Ovary (tissue), 9 donors: ENCODE measurements around the gene CGAS. TPM values are rescaled to one million over a fixed set of nuclear protein-coding genes. Genes with fewer than 3 reads are reported as not detected.
"Not testable (repeated sequence)": the region's sequence is repeated elsewhere in the genome, so short reads cannot be mapped to it uniquely, and the experiment has no call there.

Experiments used
- DNase-seq, 5 donors: peaks; one replicate each; pipeline ENCODE4 v3.0.0-alpha.2; 2019 to 2020
- H3K27ac ChIP-seq, 2 donors: fragments of 200-600 bp; one replicate each; pipeline versions ENCODE4 v1.5.1 to v1.8.0; 2019 to 2022
- H3K27me3 ChIP-seq: fragments of 200-600 bp; one replicate; pipeline ENCODE4 v1.8.0; 2022
- H3K36me3 ChIP-seq: fragments of 200-600 bp; sonication (generic); one replicate; pipeline ENCODE4 v1.5.1; 2019
- H3K4me1 ChIP-seq: one replicate; pipeline ENCODE4 v1.8.1; 2013; ENCODE audit warnings: mild to moderate bottlenecking, moderate library complexity; ENCODE audit not compliant: insufficient read depth
- H3K4me3 ChIP-seq: fragments of 200-600 bp; sonication (generic); one replicate; pipeline ENCODE4 v1.5.1; 2017
- H3K9me3 ChIP-seq, 2 donors: fragments of 200-600 bp in 1 of 2; sonication (generic) in 1 of 2; one replicate each; pipeline versions ENCODE4 v1.5.1 to v1.8.1; 2013 to 2019; ENCODE audit warnings: mild to moderate bottlenecking in 1 of 2, moderate library complexity in 1 of 2
- EP300 ChIP-seq: sonication (generic); formaldehyde crosslinking; IDR thresholded peaks from one replicate; pipeline ENCODE4 v1.6.1; 2017; ENCODE audit warnings: antibody characterized with exemption
- POLR2A ChIP-seq: fragments of 450-650 bp; IDR thresholded peaks from one replicate; pipeline ENCODE4 v1.6.1; 2017; ENCODE audit warnings: antibody characterized with exemption, mild to moderate bottlenecking, moderate library complexity
- WGBS, 3 donors: extraction: QIAGEN DNeasy Blood & Tissue Kit in 1 of 3; methylation state at CpG; one replicate each; pipeline versions ENCODE4 v1.1.5 to v1.1.7; 2013 to 2017; 5-methylcytosine and 5-hydroxymethylcytosine counted together
- intact Hi-C, 4 donors: fragments of 100-400 bp; cut with DNase I; formaldehyde crosslinking; loops; one replicate each; pipeline versions ENCODE4 v1.11.0 to v1.15.1; 2022 to 2023
- polyA plus RNA-seq, 2 donors: library from polyadenylated mRNA; stranded (reverse); fragments of 200-250 nt in 1 of 2; fragments of 350-450 nt in 1 of 2; fragmentation: Illumina TruSeq in 1 of 2; extraction: RNeasy Lipid Tissue Mini Kit (QIAGEN cat#74804) in 1 of 2; gene quantifications; one replicate each; pipeline ENCODE4 v1.2.3, GENCODE V29; 2013 to 2014
- total RNA-seq, 7 donors: library from RNA; depleted of rRNA in 2 of 7; stranded (reverse); fragments of >200 nt in 2 of 7; fragmentation: NEBNext Ultra II Directional in 3 of 7; extraction: Animal tissue kit (Norgen Biotek cat#: 25700) in 3 of 7; gene quantifications; one replicate each; pipeline versions ENCODE4 v1.1.0 to v1.2.4, GENCODE V29; 2016 to 2023
- TF ChIP-seq, protein P1 (sequence below), 3 donors: fragments of 450-650 bp in 2 of 3; fragments of 200-600 bp in 1 of 3; IDR thresholded peaks; one replicate each; pipeline versions ENCODE4 v1.5.1 to v1.8.0; 2016 to 2022; ENCODE audit warnings: antibody characterized with exemption in 3 of 3, mild to moderate bottlenecking in 1 of 3
- donor health status: DM: no; HTN: no; CAD: no; lungs with moderate emphysema.
- donor health status: DM: no; HTN: no; CAD: no.
- donor health status: Bipolar disorder and iron deficiency.
- donor health status: DM: yes; HTN: yes; CAD: no.
- donor health status: DM: no; HTN: no; CAD: no.
- donor health status: DM: yes; HTN: yes; CAD: no.

The CGAS gene
- total and polyA plus RNA-seq, 9 donors, result 1.2 to 4.4 (median 2.8) TPM

DNA sequence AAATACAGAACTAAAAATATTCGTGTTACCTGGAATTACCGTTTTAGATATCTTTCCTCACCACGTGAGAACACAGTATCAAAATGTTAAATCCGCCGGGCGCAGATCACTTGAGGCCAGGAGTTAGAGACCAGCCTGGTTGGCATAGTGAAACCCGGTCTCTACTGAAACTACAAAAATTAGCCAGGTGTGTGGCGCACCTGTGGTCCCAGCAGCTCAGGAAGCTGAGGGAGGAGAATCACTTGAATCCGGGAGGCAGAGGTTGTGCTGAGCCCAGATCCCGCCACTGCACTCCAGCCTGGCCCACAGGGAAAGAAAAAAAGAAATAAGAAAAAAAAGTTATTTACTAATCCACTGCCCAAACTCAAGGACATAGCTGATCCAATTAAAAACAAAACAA is 62.2 kb downstream of the CGAS start:
- Histone ChIP-seq H3K4me3 (no peak overlapping the region), H3K4me1 (no peaks in the 10 kb centered on the region), H3K27ac (no peak overlapping the region), H3K36me3 (no peaks in the 10 kb centered on the region), H3K27me3 (no peaks in the 10 kb centered on the region), H3K9me3 (no peaks in the 10 kb centered on the region)
- DNase-seq, result no peak
- intact Hi-C loops, result no loop called here
- no peak for TF ChIP-seq POLR2A
- TF ChIP-seq EP300, result no peak
- TF ChIP-seq, protein P1, sequence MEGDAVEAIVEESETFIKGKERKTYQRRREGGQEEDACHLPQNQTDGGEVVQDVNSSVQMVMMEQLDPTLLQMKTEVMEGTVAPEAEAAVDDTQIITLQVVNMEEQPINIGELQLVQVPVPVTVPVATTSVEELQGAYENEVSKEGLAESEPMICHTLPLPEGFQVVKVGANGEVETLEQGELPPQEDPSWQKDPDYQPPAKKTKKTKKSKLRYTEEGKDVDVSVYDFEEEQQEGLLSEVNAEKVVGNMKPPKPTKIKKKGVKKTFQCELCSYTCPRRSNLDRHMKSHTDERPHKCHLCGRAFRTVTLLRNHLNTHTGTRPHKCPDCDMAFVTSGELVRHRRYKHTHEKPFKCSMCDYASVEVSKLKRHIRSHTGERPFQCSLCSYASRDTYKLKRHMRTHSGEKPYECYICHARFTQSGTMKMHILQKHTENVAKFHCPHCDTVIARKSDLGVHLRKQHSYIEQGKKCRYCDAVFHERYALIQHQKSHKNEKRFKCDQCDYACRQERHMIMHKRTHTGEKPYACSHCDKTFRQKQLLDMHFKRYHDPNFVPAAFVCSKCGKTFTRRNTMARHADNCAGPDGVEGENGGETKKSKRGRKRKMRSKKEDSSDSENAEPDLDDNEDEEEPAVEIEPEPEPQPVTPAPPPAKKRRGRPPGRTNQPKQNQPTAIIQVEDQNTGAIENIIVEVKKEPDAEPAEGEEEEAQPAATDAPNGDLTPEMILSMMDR (IDR thresholded peaks at IDR 0.05), result no peak
- 86 to 90% (median 87%) methylated on average over 10 of the region's 10 CpGs for WGBS, 3 donors

DNA sequence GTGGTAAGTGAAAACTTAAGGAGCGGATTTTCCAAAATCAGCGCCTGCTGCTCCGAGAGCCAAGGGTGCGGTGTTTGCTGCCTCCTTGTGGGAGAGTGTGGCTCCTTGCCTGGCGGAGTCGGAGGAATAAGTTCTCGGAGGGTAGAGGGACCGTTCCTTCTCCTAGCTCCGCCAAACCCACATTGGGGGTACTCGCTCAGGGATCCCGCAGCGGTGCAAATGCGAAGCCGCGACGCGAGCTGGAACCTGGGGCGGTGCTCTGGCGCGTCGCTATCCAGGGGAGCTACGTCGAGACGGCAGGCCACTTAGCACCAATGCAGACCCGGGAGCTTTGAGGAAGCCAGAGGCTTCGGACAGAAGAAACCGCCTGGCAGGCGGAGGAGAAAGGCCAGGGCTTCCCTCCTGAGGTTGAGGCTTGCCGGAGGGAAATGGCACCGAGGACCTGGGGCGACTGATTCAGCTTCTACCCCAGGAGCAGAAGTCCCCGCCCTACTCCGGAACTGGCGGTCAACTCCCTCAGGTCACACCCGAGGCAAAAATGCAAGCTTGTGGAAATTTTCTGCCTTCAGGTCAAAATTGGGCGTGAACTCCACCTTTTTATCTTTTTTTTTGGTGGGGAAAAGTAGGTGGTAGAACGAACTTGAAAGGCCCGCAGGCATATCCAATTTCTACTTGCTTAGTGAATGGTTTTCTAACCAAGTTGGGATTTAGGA is 63.1 kb downstream of the CGAS start:
- 3 to 4% (median 3%) methylated on average over 37 to 38 of the region's 38 CpGs for WGBS, 3 donors
- H3K9me3 ChIP-seq, result no peaks in the 10 kb centered on the region
- intact Hi-C loops, result no loop called here
- no peaks in the 10 kb centered on the region for H3K36me3 ChIP-seq
- H3K27ac ChIP-seq, result no peak overlapping the region
- peak in 3 of 5 donors; percentile 22 to 43 (median 24) for DNase-seq
- no peaks in the 10 kb centered on the region for H3K27me3 ChIP-seq
- H3K4me1 ChIP-seq, result no peaks in the 10 kb centered on the region
- TF ChIP-seq POLR2A (no peak), EP300 (no peak)
- TF ChIP-seq, protein P1 (IDR thresholded peaks at IDR 0.05), result no peak
- peak overlapping the region; percentile 29 for H3K4me3 ChIP-seq

DNA sequence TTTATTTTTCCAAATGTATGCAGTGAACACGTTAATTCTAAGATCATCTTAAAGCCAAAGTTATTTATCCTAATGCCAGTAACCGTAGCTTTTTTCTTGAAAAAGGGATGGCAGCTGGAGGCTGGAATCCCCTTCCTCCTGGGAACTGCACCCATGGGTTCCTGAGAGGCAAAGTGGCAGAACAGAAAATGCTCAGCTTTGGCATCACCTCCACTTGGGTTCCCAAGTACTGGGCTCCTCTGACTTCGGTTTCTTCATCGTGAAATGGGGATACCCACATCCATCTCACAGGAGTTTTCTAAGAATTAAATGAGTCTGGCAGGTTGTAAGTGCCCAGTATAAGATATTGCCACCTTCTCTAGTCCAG is 63.7 kb downstream of the CGAS start:
- 25 to 42% (median 31%) methylated on average over 4 of the region's 4 CpGs for WGBS, 3 donors
- Histone ChIP-seq H3K9me3 (no peaks in the 10 kb centered on the region), H3K4me1 (no peaks in the 10 kb centered on the region), H3K36me3 (no peaks in the 10 kb centered on the region), H3K27me3 (no peaks in the 10 kb centered on the region), H3K27ac (no peak overlapping the region), H3K4me3 (peak overlapping the region; percentile 29)
- DNase-seq, result no peak
- TF ChIP-seq, protein P1 (IDR thresholded peaks at IDR 0.05), result no peak
- TF ChIP-seq POLR2A (no peak), EP300 (no peak)
- intact Hi-C loops, result no loop called here

DNA sequence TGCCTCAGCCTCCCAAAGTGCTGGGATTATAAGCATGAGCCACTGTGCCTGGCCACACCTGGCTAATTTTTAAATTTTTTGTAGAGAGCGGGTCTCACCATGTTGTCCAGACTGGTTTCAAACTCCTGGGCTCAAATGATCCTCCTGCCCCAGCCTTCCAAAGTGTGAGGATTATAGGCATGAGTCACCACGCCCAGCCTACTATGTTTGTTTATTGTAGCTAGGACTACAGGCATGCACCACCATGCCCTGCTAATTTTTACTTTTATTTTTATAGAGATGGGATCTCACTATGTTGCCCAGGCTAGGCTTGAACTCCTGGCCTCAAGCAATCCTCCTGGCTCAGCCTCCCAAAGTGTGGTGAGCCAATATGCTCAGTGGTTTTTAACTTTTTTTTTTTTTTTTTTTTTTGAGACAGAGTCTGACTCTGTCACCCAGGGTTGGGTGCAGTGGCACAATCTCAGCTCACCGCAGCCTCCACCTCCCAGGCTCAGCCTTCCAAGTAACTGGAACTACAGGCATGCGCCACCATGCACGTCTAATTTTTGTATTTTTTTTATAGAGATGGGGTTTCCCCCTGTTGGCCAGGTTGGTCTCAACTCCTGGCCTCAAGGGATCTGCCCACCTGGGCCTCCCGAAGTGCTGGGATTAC is 69.5 kb downstream of the CGAS start:
- DNase-seq, result no peak
- intact Hi-C loops, result no loop called here
- Histone ChIP-seq H3K4me3 (no peak overlapping the region), H3K27me3 (no peaks in the 10 kb centered on the region), H3K9me3 (no peaks in the 10 kb centered on the region), H3K36me3 (no peaks in the 10 kb centered on the region), H3K4me1 (no peaks in the 10 kb centered on the region), H3K27ac (no peak overlapping the region)
- TF ChIP-seq, protein P1 (IDR thresholded peaks at IDR 0.05), result no peak
- TF ChIP-seq EP300 (no peak), POLR2A (no peak)
- WGBS, 3 donors, result 88 to 92% (median 91%) methylated on average over 6 of the region's 6 CpGs

DNA sequence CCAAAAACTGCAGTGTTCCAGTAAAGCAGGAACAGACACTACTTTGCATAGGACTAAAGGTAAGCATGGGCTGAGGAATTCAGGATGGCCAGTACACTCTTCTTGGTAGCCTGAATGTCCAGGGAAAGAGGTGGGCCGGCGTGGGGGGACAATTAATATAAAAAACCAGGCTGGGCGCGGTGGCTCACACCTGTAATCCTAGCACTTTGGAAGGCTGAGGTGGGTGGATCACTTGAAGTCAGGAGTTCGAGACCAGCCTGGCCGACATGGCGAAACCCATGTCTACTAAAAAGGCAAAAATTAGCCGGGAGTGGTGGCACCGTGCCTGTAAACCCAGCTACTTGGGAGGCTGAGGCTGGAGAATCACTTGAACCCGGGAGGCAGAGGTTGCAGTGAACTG is 70.6 kb downstream of the CGAS start:
- intact Hi-C loops, result not testable (repeated sequence)

More for the DNA sequence above, 70.6 kb downstream of the CGAS start:
- H3K4me3 ChIP-seq, H3K4me1 ChIP-seq, H3K27ac ChIP-seq, H3K27me3 ChIP-seq, H3K36me3 ChIP-seq, DNase-seq, H3K9me3 ChIP-seq: not testable (repeated sequence)
- 90 to 92% (median 91%) methylated on average over 10 of the region's 10 CpGs for WGBS, 3 donors
